Adipocyte (in vitro differentiated cells): ENCODE results near the gene HLA-B.
A peak's percentile ranks its signal among the peaks of the same experiment; 100 is the strongest.
"Not testable (repeated sequence)": the region's sequence is repeated elsewhere in the genome, so short reads cannot be mapped to it uniquely, and the experiment has no call there.

Experiments
- DNase-seq: peaks from one replicate; pipeline ENCODE4 v3.0.0-alpha.2; 2015; ENCODE audit warnings: low read depth
- H3K27me3 ChIP-seq: replicated peaks from 2 replicates; pipeline ENCODE4 v1.7.0; 2013; ENCODE audit warnings: mild to moderate bottlenecking, low read length, moderate library complexity; ENCODE audit not compliant: control insufficient read depth, insufficient read depth
- H3K36me3 ChIP-seq: 2 replicates; pipeline ENCODE4 v1.7.0; 2013; ENCODE audit warnings: low read length, mild to moderate bottlenecking, moderate library complexity; ENCODE audit not compliant: control insufficient read depth, insufficient read depth, severe bottlenecking
- H3K4me1 ChIP-seq: 2 replicates; pipeline ENCODE4 v1.7.0; 2013; ENCODE audit warnings: mild to moderate bottlenecking, low read length, moderate library complexity; ENCODE audit not compliant: control insufficient read depth, insufficient read depth
- H3K4me3 ChIP-seq: 2 replicates; pipeline ENCODE4 v1.7.0; 2013; ENCODE audit warnings: mild to moderate bottlenecking, low read length, moderate library complexity
- H3K9ac ChIP-seq: 2 replicates; pipeline ENCODE4 v1.7.0; 2013; ENCODE audit warnings: mild to moderate bottlenecking, low read length, moderate library complexity
- H3K9me3 ChIP-seq: 2 replicates; pipeline ENCODE4 v1.7.0; 2013; ENCODE audit warnings: mild to moderate bottlenecking, low read length, moderate library complexity; ENCODE audit not compliant: control insufficient read depth

The HLA-B gene

GRCh38 chr6:31396422-31397152 lies 39.6 kb upstream of the HLA-B start:
- Histone ChIP-seq H3K9me3 (no peaks in the 10 kb centered on the region), H3K4me3 (peak overlapping the region; percentile 62), H3K4me1 (peaks cover 29% of the 10 kb centered on the region), H3K9ac (peak overlapping the region; percentile 64), H3K36me3 (peaks cover 4% of the 10 kb centered on the region), H3K27me3 (no peaks in the 10 kb centered on the region)
- peak; percentile 94 for DNase-seq

- H3K36me3 ChIP-seq, result peaks cover 4% of the 10 kb centered on the region
- peaks cover 28% of the 10 kb centered on the region for H3K4me1 ChIP-seq
- H3K9me3 ChIP-seq, result no peaks in the 10 kb centered on the region
- DNase-seq, result no peak
- H3K4me3 ChIP-seq, result no peak overlapping the region
- no peak overlapping the region for H3K9ac ChIP-seq
- H3K27me3 ChIP-seq, result no peaks in the 10 kb centered on the region
Observed at GRCh38 chr6:31395832-31396231, 38.9 kb upstream of the HLA-B start.

GRCh38 chr6:31394381-31394780 lies 37.4 kb upstream of the HLA-B start:
- no peaks in the 10 kb centered on the region for H3K27me3 ChIP-seq
- peaks cover 4% of the 10 kb centered on the region for H3K36me3 ChIP-seq
- H3K4me3 ChIP-seq, result no peak overlapping the region
- H3K4me1 ChIP-seq, result peaks cover 28% of the 10 kb centered on the region
- H3K9ac ChIP-seq, result no peak overlapping the region
- no peak for DNase-seq
- H3K9me3 ChIP-seq, result no peaks in the 10 kb centered on the region

GRCh38 chr6:31393932-31394331 lies 37.0 kb upstream of the HLA-B start:
- Histone ChIP-seq H3K27me3 (no peaks in the 10 kb centered on the region), H3K9me3 (no peaks in the 10 kb centered on the region)

GRCh38 chr6:31389802-31390132 lies 32.8 kb upstream of the HLA-B start:
- not testable (repeated sequence) for H3K4me1 ChIP-seq, DNase-seq, H3K9me3 ChIP-seq, H3K4me3 ChIP-seq, H3K36me3 ChIP-seq, H3K9ac ChIP-seq, H3K27me3 ChIP-seq

More at GRCh38 chr6:31393932-31394331, 37.0 kb upstream of the HLA-B start:
- no peak for DNase-seq
- Histone ChIP-seq H3K36me3 (peaks cover 4% of the 10 kb centered on the region), H3K4me1 (peaks cover 28% of the 10 kb centered on the region), H3K9ac (no peak overlapping the region), H3K4me3 (no peak overlapping the region)

- not testable (repeated sequence) for H3K36me3 ChIP-seq, H3K9me3 ChIP-seq, H3K27me3 ChIP-seq, H3K4me1 ChIP-seq, H3K9ac ChIP-seq, DNase-seq, H3K4me3 ChIP-seq
Observed at GRCh38 chr6:31388916-31389801, 32.2 kb upstream of the HLA-B start.

GRCh38 chr6:31386977-31387376 lies 30.0 kb upstream of the HLA-B start:
- Histone ChIP-seq H3K4me1 (no peaks in the 10 kb centered on the region), H3K36me3 (no peaks in the 10 kb centered on the region), H3K27me3 (no peaks in the 10 kb centered on the region), H3K9ac (no peak overlapping the region), H3K9me3 (no peaks in the 10 kb centered on the region), H3K4me3 (no peak overlapping the region)
- DNase-seq, result no peak

- Histone ChIP-seq H3K9ac (no peak overlapping the region), H3K4me3 (no peak overlapping the region), H3K4me1 (no peaks in the 10 kb centered on the region), H3K9me3 (no peaks in the 10 kb centered on the region), H3K36me3 (no peaks in the 10 kb centered on the region), H3K27me3 (no peaks in the 10 kb centered on the region)
- no peak for DNase-seq
Observed at GRCh38 chr6:31386099-31386498, 29.1 kb upstream of the HLA-B start.

- H3K36me3 ChIP-seq, result no peaks in the 10 kb centered on the region
- no peaks in the 10 kb centered on the region for H3K9me3 ChIP-seq
- no peak overlapping the region for H3K4me3 ChIP-seq
- H3K9ac ChIP-seq, result no peak overlapping the region
- no peak for DNase-seq
- H3K27me3 ChIP-seq, result peaks cover 2% of the 10 kb centered on the region
- H3K4me1 ChIP-seq, result no peaks in the 10 kb centered on the region
Observed at GRCh38 chr6:31385041-31385440, 28.1 kb upstream of the HLA-B start.

- no peak overlapping the region for H3K9ac ChIP-seq
- no peaks in the 10 kb centered on the region for H3K36me3 ChIP-seq
- H3K4me3 ChIP-seq, result no peak overlapping the region
- no peak for DNase-seq
- H3K27me3 ChIP-seq, result peaks cover 19% of the 10 kb centered on the region
- peaks cover 3% of the 10 kb centered on the region for H3K4me1 ChIP-seq
- H3K9me3 ChIP-seq, result no peaks in the 10 kb centered on the region
Observed at GRCh38 chr6:31383149-31383548, 26.2 kb upstream of the HLA-B start.

- peaks cover 3% of the 10 kb centered on the region for H3K4me1 ChIP-seq
Observed at GRCh38 chr6:31381666-31382065, 24.7 kb upstream of the HLA-B start.

More at GRCh38 chr6:31381666-31382065, 24.7 kb upstream of the HLA-B start:
- Histone ChIP-seq H3K9ac (no peak overlapping the region), H3K36me3 (no peaks in the 10 kb centered on the region), H3K4me3 (no peak overlapping the region), H3K27me3 (peaks cover 28% of the 10 kb centered on the region), H3K9me3 (no peaks in the 10 kb centered on the region)
- no peak for DNase-seq
